Renal cortex interstitium (tissue), 11 donors: ENCODE data around the gene MACF1. TPM values are rescaled to one million over a fixed set of nuclear protein-coding genes. Genes with fewer than 3 reads are reported as not detected.
"Not testable (repeated sequence)": the region's sequence is repeated elsewhere in the genome, so short reads cannot be mapped to it uniquely, and the experiment has no call there.

Source experiments
- DNase-seq, 11 donors: peaks; one replicate each; pipeline ENCODE4 v3.0.0-alpha.2; 2013; ENCODE audit warnings: low read depth in 9 of 11, low spot score in 4 of 11; ENCODE audit errors: extremely low read depth in 1 of 11
- polyA plus RNA-seq, 3 donors: library from polyadenylated mRNA; unstranded; fragments of 120-200 nt; gene quantifications; one replicate each; pipeline ENCODE4 v1.2.1, GENCODE V29; 2013; ENCODE audit not compliant: insufficient read length in 3 of 3

Gene MACF1
- polyA plus RNA-seq, 3 donors: 252 to 274 (median 259) TPM

DNA sequence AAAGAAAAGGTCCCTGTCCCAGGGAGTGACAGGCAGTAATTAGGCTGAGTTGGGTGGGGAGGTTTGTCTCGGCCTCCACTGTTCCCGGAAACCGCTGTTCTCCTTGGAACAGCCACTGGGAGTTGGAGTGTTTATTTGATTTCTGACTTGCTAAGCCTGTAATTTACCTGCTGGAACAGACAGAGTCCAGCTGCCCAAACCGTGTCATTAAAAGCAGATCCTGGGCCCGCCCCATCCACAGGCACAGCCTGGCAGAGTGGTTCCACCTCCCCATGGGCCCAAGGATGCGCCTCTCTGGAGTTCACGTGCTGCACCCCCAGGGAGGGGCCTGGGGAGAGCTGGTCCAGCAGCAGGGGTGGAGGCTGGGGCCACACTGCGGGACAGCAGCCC, 322.7 kb downstream of the MACF1 start:
- DNase-seq: not testable (repeated sequence)

DNA sequence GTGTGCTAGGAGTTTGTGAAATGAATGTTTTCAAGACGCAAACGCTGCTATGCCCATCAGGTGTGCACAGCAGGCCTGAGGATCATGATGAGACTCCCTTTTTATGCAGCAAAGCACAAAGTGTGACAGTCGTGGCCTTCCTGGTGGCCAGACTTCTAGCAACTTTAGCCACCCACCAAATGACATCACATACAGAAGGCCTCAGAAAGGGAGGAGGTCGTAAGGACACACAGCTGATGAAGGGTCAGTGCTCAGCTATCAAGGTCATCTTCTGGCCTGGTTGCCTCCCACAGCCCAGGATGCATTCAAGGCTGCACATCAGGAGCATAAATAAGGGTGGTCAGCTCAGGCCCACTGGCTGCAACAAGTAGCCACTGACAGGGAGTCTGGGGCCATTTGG, 323.6 kb downstream of the MACF1 start:
- no peak for DNase-seq

DNA sequence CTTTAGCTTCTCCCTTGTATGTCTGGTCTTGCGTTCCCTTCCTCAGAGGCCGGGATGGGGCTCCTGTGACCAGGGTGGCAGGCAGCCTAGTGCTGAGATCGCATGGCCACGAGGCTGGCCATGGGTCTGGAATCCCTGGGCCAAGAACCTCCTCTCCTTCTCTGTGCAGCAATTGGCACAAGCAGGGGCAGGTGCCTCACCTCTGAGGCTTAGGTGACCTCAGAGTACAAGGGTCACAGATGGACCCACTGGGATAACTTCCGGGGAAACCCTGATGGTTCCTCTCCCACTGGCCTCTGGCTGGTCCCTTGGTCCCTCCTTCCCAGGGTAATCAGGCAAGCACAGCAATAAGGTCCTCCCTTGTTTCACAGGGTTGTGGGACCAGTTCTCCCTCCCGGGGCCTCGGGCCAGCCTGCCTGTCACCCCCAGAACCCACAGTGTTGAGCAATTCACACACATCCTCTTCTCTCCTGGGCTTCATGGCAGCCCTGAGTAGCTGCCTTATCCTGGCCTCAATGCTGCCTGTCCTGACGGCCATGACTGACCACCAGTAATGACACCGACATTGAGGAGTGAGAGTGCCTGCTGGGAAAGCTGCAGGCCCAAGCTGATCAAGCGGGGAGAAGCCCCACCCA, 325.5 kb downstream of the MACF1 start:
- no peak for DNase-seq

DNA sequence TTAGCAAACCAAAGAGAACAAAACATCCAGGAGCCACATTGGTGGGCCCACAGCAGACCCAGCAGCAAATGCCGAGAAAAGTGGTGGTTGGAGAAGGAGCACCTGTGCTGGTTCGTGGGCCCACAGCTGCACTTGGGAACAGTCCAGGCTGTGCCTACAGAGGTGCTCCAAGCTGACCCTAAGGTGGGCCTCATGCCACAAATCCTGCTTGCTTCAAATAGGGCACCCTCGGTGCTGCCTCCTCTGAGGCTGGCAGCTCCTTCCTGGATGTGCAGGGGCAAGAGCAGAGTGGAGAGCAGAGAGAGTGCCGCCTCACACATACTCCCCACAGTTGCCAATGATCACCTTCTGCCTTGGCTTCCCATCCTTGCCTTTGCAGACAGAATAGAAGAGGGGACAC, 327.0 kb downstream of the MACF1 start:
- DNase-seq: no peak

DNA sequence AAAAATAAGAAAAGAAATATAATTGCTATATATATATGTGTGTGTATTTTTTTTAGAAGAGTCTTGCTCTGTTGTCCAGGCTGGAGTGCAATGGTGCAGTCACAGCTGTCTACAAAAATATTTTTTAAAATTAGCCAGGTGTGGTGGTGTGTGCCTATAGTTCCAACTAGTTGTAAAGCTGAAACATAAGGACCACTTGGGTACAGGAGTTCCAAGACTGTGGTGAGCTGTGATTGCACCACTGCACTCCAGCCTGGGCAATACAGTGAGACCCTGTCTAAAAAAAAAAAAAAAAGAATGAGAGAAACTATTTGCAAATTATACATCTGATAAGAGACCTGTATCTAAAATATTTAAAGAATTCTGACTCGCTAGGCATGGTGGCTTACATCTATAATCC, 328.9 kb downstream of the MACF1 start:
- no peak for DNase-seq

Other genes with a start within 250 kb of the MACF1 start
- gene AKIRIN1, start 213.4 kb upstream of the MACF1 start, polyA plus RNA-seq: 100 to 1,000 TPM in 2 of 3 donors, 10 to 100 TPM in 1; 96.2 to 122 (median 102) TPM
- 100 to 1,000 TPM; 238 to 285 (median 265) TPM for gene NDUFS5, start 178.3 kb upstream of the MACF1 start, polyA plus RNA-seq